Lung (tissue), 12 donors: ENCODE data around the gene PCDHGA11. TPM values are rescaled to one million over a fixed set of nuclear protein-coding genes. Genes with fewer than 3 reads are reported as not detected.
"Not testable (repeated sequence)": the region's sequence is repeated elsewhere in the genome, so short reads cannot be mapped to it uniquely, and the experiment has no call there.

Experiments used
- ATAC-seq: fragments of 200-7000 bp; cut with Tn5 transposase; one replicate; pipeline ENCODE4 v1.9.1; 2020; ENCODE audit warnings: moderate number of reproducible peaks; ENCODE audit not compliant: insufficient read depth, low FRiP score
- DNase-seq, 3 donors: peaks; one replicate each; pipeline ENCODE4 v3.0.0-alpha.2; 2013 to 2017
- H3K27ac ChIP-seq, 2 donors: one replicate each; pipeline ENCODE4 v1.5.1; 2013; ENCODE audit warnings: mild to moderate bottlenecking in 2 of 2, moderate library complexity in 2 of 2, control low read depth in 1 of 2, inconsistent platforms in 1 of 2, low read depth in 1 of 2, low read length in 1 of 2
- H3K27me3 ChIP-seq, 3 donors: one replicate each; pipeline ENCODE4 v1.5.1; 2013; ENCODE audit warnings: low read length in 2 of 3; ENCODE audit not compliant: control insufficient read depth in 3 of 3, insufficient read depth in 3 of 3
- H3K36me3 ChIP-seq, 4 donors: one replicate each; pipeline ENCODE4 v1.5.1; 2013; ENCODE audit warnings: low read length in 4 of 4, mild to moderate bottlenecking in 1 of 4, moderate library complexity in 1 of 4; ENCODE audit not compliant: control insufficient read depth in 4 of 4, insufficient read depth in 4 of 4
- H3K4me1 ChIP-seq, 5 donors: one replicate each; pipeline ENCODE4 v1.5.1; 2013; ENCODE audit warnings: low read length in 5 of 5, mild to moderate bottlenecking in 2 of 5, moderate library complexity in 1 of 5; ENCODE audit not compliant: control insufficient read depth in 5 of 5, insufficient read depth in 5 of 5
- H3K4me3 ChIP-seq: one replicate; pipeline ENCODE4 v1.5.1; 2013; ENCODE audit warnings: mild to moderate bottlenecking, control low read depth, moderate library complexity
- H3K9ac ChIP-seq, 2 donors: one replicate each; pipeline ENCODE4 v1.5.1; 2013; ENCODE audit warnings: low read length in 2 of 2, control low read depth in 1 of 2; ENCODE audit not compliant: insufficient read depth in 1 of 2
- H3K9me3 ChIP-seq, 4 donors: one replicate each; pipeline ENCODE4 v1.5.1; 2013; ENCODE audit warnings: low read length in 3 of 4, mild to moderate bottlenecking in 1 of 4, moderate library complexity in 1 of 4; ENCODE audit not compliant: control insufficient read depth in 4 of 4, insufficient read depth in 3 of 4
- CTCF ChIP-seq: IDR thresholded peaks from 2 replicates; pipeline ENCODE4 v1.5.1; 2012; ENCODE audit warnings: mild to moderate bottlenecking; ENCODE audit errors: control extremely low read depth, extremely low read depth
- WGBS, 2 donors: extraction: QIAGEN DNeasy Blood & Tissue Kit; methylation state at CpG; one replicate each; pipeline ENCODE4 v1.1.7; 2013; 5-methylcytosine and 5-hydroxymethylcytosine counted together
- polyA plus RNA-seq, 2 donors: library from polyadenylated mRNA; stranded (reverse); fragments of 200-250 nt; gene quantifications; one replicate each; pipeline ENCODE4 v1.2.1, GENCODE V29; 2013
- total RNA-seq, 2 donors: library from RNA; depleted of rRNA in 1 of 2; stranded (reverse); fragments of >200 nt in 1 of 2; gene quantifications; one replicate each; pipeline ENCODE4 v1.2.1, GENCODE V29; 2014 to 2021
- donor health status: control.
- donor health status: control.
- donor health status: Bipolar disorder and iron deficiency.
- donor health status: healthy.
- donor health status: DM: yes; HTN: yes; CAD: no.

Gene PCDHGA11
- total and polyA plus RNA-seq, 4 donors, result 0.65 to 11.1 (median 2.3) TPM

DNA sequence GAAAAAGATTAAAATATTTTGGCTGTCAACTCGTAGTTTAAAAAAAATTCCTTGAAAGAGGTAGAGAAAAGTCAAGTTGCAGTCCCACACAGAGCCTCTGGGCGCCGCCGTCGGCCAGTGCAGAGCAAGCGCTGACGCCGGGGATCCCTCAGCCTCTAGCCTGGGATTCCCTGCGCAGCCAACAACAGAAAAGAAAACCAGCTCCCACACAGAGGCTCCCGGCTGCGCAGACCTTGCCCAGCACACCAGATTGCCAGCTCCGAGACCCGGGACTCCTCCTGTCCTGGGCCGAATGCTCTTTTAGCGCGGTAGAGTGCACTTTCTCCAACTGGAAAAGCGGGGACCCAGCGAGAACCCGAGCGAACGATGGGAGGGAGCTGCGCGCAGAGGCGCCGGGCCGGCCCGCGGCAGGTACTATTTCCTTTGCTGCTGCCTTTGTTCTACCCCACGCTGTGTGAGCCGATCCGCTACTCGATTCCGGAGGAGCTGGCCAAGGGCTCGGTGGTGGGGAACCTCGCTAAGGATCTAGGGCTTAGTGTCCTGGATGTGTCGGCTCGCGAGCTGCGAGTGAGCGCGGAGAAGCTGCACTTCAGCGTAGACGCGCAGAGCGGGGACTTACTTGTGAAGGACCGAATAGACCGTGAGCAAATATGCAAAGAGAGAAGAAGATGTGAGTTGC, 3.2 kb upstream of the PCDHGA11 start, which contains the start of gene PCDHGB7:
Gene PCDHGB7 (plus strand): TSS at position 184 of the 679 bp plus-strand sequence. CDS start 183 bp downstream, at position 367.
- DNase-seq, result peak; percentile 78 to 81 (median 79)
- peak within 1 kb of the TSS in 1 of 2 donors; percentile 41 for H3K27ac ChIP-seq

GRCh38 chr5:141419074-141419880, 1.6 kb upstream of the PCDHGA11 start:
- 28 to 31% methylated on average over 73 to 74 of the region's 74 CpGs for WGBS, 2 donors
- DNase-seq (no peak), ATAC-seq (no peak)
- H3K27me3 ChIP-seq, result peaks cover 0 to 4% (median under 1%) of the 10 kb centered on the region in 3 donors
- no peak overlapping the region for H3K9ac ChIP-seq
- H3K36me3 ChIP-seq, result peaks cover 0 to 30% (median 0%) of the 10 kb centered on the region in 4 donors
- H3K4me3 ChIP-seq, result no peak overlapping the region
- H3K27ac ChIP-seq, result no peak overlapping the region
- H3K9me3 ChIP-seq, result peaks cover 5 to 57% (median 34%) of the 10 kb centered on the region in 4 donors
- no peak for TF ChIP-seq CTCF
- H3K4me1 ChIP-seq, result peaks cover 0 to 3% (median 0%) of the 10 kb centered on the region in 5 donors

More for the DNA sequence above, 3.2 kb upstream of the PCDHGA11 start, which contains the start of gene PCDHGB7:
- Histone ChIP-seq H3K36me3 (peaks cover 0 to 38% (median 0%) of the 10 kb centered on the region in 4 donors), H3K9me3 (peaks cover 3 to 60% (median 41%) of the 10 kb centered on the region in 4 donors), H3K4me3 (peak within 1 kb of the TSS; percentile 59)
- 6 to 7% methylated on average over 35 to 47 of the region's 47 CpGs for WGBS, 2 donors
- peak; percentile 84 for ATAC-seq
- TF ChIP-seq CTCF, result peak; percentile 40
- H3K27me3 ChIP-seq, H3K9ac ChIP-seq, H3K4me1 ChIP-seq: not testable (repeated sequence)

GRCh38 chr5:141421489-141421855, 621 bp downstream of the PCDHGA11 start:
- H3K9me3 ChIP-seq, result peaks cover 5 to 53% (median 38%) of the 10 kb centered on the region in 4 donors
- H3K9ac ChIP-seq, result no peak overlapping the region
- 8 to 14% methylated on average over 13 of the region's 13 CpGs for WGBS, 2 donors
- DNase-seq (no peak), ATAC-seq (no peak)
- H3K27me3 ChIP-seq, result peaks cover 0 to 4% (median 0%) of the 10 kb centered on the region in 3 donors
- no peak for TF ChIP-seq CTCF
- peaks cover 0 to 3% (median 0%) of the 10 kb centered on the region in 5 donors for H3K4me1 ChIP-seq
- peaks cover 0 to 39% (median under 1%) of the 10 kb centered on the region in 4 donors for H3K36me3 ChIP-seq
- no peak overlapping the region for H3K4me3 ChIP-seq
- H3K27ac ChIP-seq, result no peak overlapping the region
